B cell (primary cell): ENCODE data around the gene CDK6.

Source experiments
- EZH2 ChIP-seq: IDR thresholded peaks from 2 replicates; pipeline ENCODE4 v1.6.1; 2012; ENCODE audit warnings: borderline replicate concordance, low read depth, mild to moderate bottlenecking, moderate library complexity, low read length; ENCODE audit not compliant: insufficient read depth, poor library complexity, severe bottlenecking
- TF ChIP-seq, protein P1 (sequence below): fragments of 200-600 bp; IDR thresholded peaks from one replicate; pipeline ENCODE4 v1.8.0; 2022; ENCODE audit warnings: antibody characterized with exemption, mild to moderate bottlenecking

DNA sequence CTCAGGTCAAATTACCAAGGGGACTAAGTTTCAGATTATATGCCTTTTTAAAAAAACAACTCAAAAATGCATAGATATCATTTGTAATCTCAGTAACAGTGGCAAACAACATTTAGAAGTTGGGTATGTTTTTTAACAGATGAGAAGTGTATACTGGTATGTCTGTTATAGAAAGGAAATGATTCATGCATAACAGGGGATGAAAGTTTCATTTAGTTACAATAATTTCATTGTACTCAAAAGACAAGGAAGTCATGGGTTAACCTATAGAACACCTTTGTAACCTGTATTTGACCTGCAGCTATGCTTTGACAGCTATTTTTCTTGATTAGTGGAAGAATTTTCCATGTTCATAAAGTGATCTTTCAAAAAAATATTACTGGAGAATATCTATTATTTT lies 210.8 kb downstream of the CDK6 start:
- TF ChIP-seq, protein P1, sequence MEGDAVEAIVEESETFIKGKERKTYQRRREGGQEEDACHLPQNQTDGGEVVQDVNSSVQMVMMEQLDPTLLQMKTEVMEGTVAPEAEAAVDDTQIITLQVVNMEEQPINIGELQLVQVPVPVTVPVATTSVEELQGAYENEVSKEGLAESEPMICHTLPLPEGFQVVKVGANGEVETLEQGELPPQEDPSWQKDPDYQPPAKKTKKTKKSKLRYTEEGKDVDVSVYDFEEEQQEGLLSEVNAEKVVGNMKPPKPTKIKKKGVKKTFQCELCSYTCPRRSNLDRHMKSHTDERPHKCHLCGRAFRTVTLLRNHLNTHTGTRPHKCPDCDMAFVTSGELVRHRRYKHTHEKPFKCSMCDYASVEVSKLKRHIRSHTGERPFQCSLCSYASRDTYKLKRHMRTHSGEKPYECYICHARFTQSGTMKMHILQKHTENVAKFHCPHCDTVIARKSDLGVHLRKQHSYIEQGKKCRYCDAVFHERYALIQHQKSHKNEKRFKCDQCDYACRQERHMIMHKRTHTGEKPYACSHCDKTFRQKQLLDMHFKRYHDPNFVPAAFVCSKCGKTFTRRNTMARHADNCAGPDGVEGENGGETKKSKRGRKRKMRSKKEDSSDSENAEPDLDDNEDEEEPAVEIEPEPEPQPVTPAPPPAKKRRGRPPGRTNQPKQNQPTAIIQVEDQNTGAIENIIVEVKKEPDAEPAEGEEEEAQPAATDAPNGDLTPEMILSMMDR = no peak
- TF ChIP-seq EZH2 = no peak
